ENCODE measurements around the gene RAB25.

DNA sequence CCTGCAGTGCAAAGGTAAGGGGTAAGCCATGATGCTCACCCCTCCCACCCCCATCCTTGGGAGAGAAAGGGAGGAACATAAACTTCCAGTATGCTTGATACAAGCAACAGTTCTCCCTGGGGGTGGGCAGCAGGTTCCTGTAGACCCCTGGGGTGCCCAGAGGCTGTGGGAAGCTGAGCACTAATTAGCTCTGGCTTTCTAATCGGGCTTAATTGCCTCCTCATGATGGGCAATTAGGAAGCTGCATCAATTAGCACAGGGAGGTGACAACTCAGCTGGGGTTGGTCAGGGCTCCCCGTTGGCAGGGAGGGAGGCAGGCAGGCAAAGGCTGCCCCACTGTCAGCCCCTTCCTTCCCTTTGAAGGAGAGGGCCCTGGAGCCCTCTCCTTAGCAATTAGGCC, 37.8 kb downstream of the RAB25 start:
- TF ChIP-seq EZH2 (IDR thresholded peaks at IDR 0.05; ENCODE audit: borderline replicate concordance): no peak
- TF ChIP-seq, protein P1, sequence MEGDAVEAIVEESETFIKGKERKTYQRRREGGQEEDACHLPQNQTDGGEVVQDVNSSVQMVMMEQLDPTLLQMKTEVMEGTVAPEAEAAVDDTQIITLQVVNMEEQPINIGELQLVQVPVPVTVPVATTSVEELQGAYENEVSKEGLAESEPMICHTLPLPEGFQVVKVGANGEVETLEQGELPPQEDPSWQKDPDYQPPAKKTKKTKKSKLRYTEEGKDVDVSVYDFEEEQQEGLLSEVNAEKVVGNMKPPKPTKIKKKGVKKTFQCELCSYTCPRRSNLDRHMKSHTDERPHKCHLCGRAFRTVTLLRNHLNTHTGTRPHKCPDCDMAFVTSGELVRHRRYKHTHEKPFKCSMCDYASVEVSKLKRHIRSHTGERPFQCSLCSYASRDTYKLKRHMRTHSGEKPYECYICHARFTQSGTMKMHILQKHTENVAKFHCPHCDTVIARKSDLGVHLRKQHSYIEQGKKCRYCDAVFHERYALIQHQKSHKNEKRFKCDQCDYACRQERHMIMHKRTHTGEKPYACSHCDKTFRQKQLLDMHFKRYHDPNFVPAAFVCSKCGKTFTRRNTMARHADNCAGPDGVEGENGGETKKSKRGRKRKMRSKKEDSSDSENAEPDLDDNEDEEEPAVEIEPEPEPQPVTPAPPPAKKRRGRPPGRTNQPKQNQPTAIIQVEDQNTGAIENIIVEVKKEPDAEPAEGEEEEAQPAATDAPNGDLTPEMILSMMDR (IDR thresholded peaks at IDR 0.05; ENCODE audit: poor library complexity): no peak
- no peak for TF ChIP-seq EZH2phosphoT487 (IDR thresholded peaks at IDR 0.05; ENCODE audit: low read depth, severe bottlenecking, unreplicated experiment)
